ENCODE results near the gene PRPF8.
"Not testable (repeated sequence)": the region's sequence is repeated elsewhere in the genome, so short reads cannot be mapped to it uniquely, and the experiment has no call there.

Gene PRPF8

DNA sequence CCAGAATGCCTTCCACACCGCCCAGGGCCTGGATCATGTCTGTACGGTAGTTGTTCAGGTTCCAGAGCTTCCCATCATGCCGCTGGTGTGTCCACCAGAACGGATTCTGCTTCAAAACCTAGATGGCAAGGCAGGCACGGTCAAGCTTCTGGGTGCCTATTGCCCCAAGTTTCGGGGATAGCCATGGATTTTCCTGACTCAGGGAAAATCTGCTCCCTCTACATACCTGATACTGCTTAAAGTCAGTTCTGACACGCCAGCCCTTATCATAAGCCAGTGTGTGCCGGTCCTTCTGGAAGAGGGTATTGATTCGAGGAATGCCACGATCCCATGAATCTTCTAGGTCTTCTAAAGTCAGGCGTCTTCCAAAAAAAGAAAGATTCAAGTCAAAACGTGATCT, 23.6 kb downstream of the PRPF8 start:
- TF ChIP-seq, protein P1, sequence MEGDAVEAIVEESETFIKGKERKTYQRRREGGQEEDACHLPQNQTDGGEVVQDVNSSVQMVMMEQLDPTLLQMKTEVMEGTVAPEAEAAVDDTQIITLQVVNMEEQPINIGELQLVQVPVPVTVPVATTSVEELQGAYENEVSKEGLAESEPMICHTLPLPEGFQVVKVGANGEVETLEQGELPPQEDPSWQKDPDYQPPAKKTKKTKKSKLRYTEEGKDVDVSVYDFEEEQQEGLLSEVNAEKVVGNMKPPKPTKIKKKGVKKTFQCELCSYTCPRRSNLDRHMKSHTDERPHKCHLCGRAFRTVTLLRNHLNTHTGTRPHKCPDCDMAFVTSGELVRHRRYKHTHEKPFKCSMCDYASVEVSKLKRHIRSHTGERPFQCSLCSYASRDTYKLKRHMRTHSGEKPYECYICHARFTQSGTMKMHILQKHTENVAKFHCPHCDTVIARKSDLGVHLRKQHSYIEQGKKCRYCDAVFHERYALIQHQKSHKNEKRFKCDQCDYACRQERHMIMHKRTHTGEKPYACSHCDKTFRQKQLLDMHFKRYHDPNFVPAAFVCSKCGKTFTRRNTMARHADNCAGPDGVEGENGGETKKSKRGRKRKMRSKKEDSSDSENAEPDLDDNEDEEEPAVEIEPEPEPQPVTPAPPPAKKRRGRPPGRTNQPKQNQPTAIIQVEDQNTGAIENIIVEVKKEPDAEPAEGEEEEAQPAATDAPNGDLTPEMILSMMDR (IDR thresholded peaks at IDR 0.05; ENCODE audit: insufficient read depth, low read length, poor library complexity, severe bottlenecking), result no peak
- Histone ChIP-seq H3K4me3 (replicated peaks; ENCODE audit: low read depth, low read length) (no peak overlapping the region), H3K27me3 (replicated peaks; ENCODE audit: control insufficient read depth, insufficient read depth, low read length) (no peaks in the 10 kb centered on the region), H3K36me3 (ENCODE audit: control insufficient read depth, insufficient read depth, low read length) (peaks cover 39% of the 10 kb centered on the region)
- DNase-seq (ENCODE audit: extremely low read depth, insufficient read length), result no peak

DNA sequence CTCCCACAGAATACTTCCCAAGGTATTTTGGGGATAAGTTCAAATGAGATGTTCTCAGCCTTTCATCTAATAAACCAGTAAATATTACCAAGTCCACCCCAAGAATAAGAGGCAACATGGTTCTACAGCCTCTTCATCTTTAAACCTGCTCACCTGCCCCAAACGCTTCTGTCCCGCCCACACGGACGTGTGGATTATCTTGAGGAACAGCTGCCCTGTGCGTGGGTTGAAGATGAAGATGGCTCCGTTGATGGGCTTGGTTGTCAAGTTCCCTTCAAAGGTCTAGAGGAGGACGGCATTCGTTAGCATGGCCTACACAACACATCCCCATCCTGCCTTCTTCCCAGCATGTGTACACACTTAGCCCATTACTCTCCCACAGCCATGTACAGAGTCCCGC, 26.6 kb downstream of the PRPF8 start:
- no peak for DNase-seq (ENCODE audit: extremely low read depth, insufficient read length)
- Histone ChIP-seq H3K27me3 (replicated peaks; ENCODE audit: control insufficient read depth, insufficient read depth, low read length) (no peaks in the 10 kb centered on the region), H3K36me3 (ENCODE audit: control insufficient read depth, insufficient read depth, low read length) (peaks cover 54% of the 10 kb centered on the region), H3K4me3 (replicated peaks; ENCODE audit: low read depth, low read length) (no peak overlapping the region)
- TF ChIP-seq, protein P1 (IDR thresholded peaks at IDR 0.05; ENCODE audit: insufficient read depth, low read length, poor library complexity, severe bottlenecking), result no peak

DNA sequence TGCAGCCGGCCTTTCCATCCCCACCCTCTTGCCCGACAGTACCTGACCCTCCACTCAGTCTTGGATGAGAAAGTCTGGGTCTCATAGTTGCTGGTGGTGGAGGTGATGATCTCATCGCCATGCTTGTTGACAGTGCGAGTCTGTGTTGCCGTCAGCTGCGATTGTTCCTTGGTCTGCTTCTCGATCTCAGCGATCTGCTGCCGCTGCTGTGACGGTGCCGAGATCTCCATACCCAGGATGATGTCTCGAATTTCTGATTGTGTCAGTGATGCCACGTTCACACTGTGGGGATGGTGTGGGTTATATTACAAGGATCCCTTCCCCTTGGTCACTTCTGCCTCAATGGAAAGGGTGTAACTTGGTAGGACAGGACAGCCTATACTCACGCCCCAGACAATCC, 30.9 kb downstream of the PRPF8 start:
- DNase-seq (ENCODE audit: extremely low read depth, insufficient read length), result no peak
- Histone ChIP-seq H3K36me3 (ENCODE audit: control insufficient read depth, insufficient read depth, low read length) (peaks cover 47% of the 10 kb centered on the region), H3K27me3 (replicated peaks; ENCODE audit: control insufficient read depth, insufficient read depth, low read length) (no peaks in the 10 kb centered on the region), H3K4me3 (replicated peaks; ENCODE audit: low read depth, low read length) (no peak overlapping the region)
- TF ChIP-seq, protein P1 (IDR thresholded peaks at IDR 0.05; ENCODE audit: insufficient read depth, low read length, poor library complexity, severe bottlenecking), result no peak

DNA sequence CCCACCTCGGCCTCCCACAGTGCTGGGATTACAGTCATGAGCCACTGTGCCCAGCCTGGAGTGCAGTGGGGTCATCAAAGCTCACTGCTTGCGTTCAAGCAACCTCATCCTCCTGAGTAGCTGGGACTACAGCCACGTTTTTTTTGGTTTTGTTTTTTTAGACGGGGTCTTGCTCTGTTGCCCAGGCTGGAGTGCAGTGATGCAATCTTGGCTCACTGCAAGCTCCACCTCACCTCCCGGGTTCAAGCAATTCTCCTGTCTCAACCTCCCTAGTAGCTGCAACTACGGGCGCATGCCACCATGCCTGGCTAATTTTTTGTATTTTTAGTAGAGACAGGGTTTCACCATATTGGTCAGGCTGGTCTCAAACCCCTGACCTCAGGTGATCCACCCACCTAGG, 31.9 kb downstream of the PRPF8 start:
- DNase-seq (ENCODE audit: extremely low read depth, insufficient read length); H3K27me3 ChIP-seq (replicated peaks; ENCODE audit: control insufficient read depth, insufficient read depth, low read length); H3K4me3 ChIP-seq (replicated peaks; ENCODE audit: low read depth, low read length): not testable (repeated sequence)
- H3K36me3 ChIP-seq (ENCODE audit: control insufficient read depth, insufficient read depth, low read length), result peaks cover 40% of the 10 kb centered on the region

DNA sequence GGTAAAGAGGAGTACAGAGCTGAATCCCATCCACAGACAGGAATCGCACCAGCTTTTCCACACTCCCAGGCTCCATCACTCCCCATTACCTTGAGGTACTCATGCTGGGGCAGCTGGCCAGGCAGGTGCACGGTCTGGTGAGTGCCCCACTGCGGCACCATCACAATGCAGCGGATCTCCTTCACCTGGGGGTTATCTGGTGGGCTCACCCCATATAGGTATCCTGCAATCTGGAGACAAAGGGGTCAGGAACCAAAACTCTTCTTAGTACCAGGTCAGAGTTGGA, 33.2 kb downstream of the PRPF8 start:
- TF ChIP-seq, protein P1 (IDR thresholded peaks at IDR 0.05; ENCODE audit: insufficient read depth, low read length, poor library complexity, severe bottlenecking), result no peak
- DNase-seq (ENCODE audit: extremely low read depth, insufficient read length), result no peak
- Histone ChIP-seq H3K36me3 (ENCODE audit: control insufficient read depth, insufficient read depth, low read length) (peaks cover 40% of the 10 kb centered on the region), H3K27me3 (replicated peaks; ENCODE audit: control insufficient read depth, insufficient read depth, low read length) (no peaks in the 10 kb centered on the region), H3K4me3 (replicated peaks; ENCODE audit: low read depth, low read length) (no peak overlapping the region)

DNA sequence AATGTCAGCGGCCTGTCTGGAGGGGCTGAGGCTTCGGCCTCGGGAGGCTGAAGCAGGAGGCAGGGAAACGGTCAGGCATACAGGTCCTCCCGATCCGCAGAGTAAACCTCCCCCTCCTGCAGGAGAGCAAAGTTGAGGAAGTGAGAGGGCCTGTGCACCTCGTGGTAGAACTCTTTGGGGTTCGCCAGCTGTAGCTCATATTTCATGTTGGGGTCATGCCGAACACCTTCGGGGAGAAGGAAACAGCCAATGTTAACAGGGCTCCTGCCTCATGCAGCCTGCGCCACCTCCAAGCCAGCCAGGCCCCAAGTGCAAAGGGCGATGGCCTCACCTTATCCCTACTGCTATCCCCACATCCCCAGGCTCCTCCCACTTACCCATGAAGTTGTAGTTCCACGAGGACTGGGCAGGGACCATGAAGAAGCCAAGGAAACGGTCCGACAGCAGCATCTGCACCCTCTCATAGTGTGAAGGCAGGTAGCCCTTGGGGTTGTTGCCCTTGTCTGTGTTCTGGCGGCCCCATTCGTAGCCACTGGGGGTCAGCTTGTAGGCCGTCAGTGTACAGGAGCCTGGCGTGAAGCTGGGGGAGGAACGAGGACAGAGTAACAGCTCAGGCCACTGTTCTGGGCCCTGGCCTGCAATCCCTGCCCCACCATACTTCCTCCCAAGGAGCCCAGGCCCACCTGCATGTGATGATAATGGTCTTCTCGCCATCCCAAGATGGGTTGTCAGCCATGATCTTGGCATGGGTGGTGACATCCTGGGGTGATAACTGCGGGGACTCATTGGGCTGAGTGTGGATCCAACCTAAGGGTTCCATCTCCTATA, 33.7 kb downstream of the PRPF8 start:
- no peak for DNase-seq (ENCODE audit: extremely low read depth, insufficient read length)
- H3K4me3 ChIP-seq (replicated peaks; ENCODE audit: low read depth, low read length), result no peak overlapping the region
- TF ChIP-seq, protein P1 (IDR thresholded peaks at IDR 0.05; ENCODE audit: insufficient read depth, low read length, poor library complexity, severe bottlenecking), result no peak
- peaks cover 37% of the 10 kb centered on the region for H3K36me3 ChIP-seq (ENCODE audit: control insufficient read depth, insufficient read depth, low read length)
- H3K27me3 ChIP-seq (replicated peaks; ENCODE audit: control insufficient read depth, insufficient read depth, low read length), result no peaks in the 10 kb centered on the region

All from GM06990 (cell line).